Rectal smooth muscle tissue (tissue), 1 donor: ENCODE results near the gene APBA2.

ENCODE experiments used
- H3K27ac ChIP-seq: one replicate; pipeline ENCODE4 v1.7.0; 2013; ENCODE audit warnings: low read depth, low read length, inconsistent platforms
- H3K27me3 ChIP-seq: one replicate; pipeline ENCODE4 v1.7.0; 2013; ENCODE audit warnings: low read length; ENCODE audit not compliant: control insufficient read depth, insufficient read depth
- H3K36me3 ChIP-seq: one replicate; pipeline ENCODE4 v1.7.0; 2013; ENCODE audit warnings: low read length; ENCODE audit not compliant: control insufficient read depth, insufficient read depth
- H3K4me1 ChIP-seq: one replicate; pipeline ENCODE4 v1.7.0; 2013; ENCODE audit warnings: low read length; ENCODE audit not compliant: control insufficient read depth, insufficient read depth
- H3K4me3 ChIP-seq: one replicate; pipeline ENCODE4 v1.7.0; 2013; ENCODE audit warnings: low read length
- H3K9ac ChIP-seq: one replicate; pipeline ENCODE4 v1.7.0; 2013; ENCODE audit warnings: low read length

Gene APBA2

GRCh38 chr15:29106116-29106515 is 220.3 kb downstream of the APBA2 start:
- H3K4me1 ChIP-seq: no peaks in the 10 kb centered on the region
- no peak overlapping the region for H3K4me3 ChIP-seq
- no peaks in the 10 kb centered on the region for H3K27me3 ChIP-seq
- no peaks in the 10 kb centered on the region for H3K36me3 ChIP-seq
- H3K27ac ChIP-seq: no peak overlapping the region
- no peak overlapping the region for H3K9ac ChIP-seq

- Histone ChIP-seq H3K27me3 (no peaks in the 10 kb centered on the region), H3K27ac (no peak overlapping the region), H3K4me3 (no peak overlapping the region), H3K36me3 (no peaks in the 10 kb centered on the region), H3K4me1 (no peaks in the 10 kb centered on the region), H3K9ac (no peak overlapping the region)
Observed at GRCh38 chr15:29106551-29107290, 220.9 kb downstream of the APBA2 start.

- Histone ChIP-seq H3K4me3 (no peak overlapping the region), H3K27me3 (no peaks in the 10 kb centered on the region), H3K4me1 (no peaks in the 10 kb centered on the region), H3K36me3 (no peaks in the 10 kb centered on the region), H3K9ac (no peak overlapping the region), H3K27ac (no peak overlapping the region)
Observed at GRCh38 chr15:29107291-29107890, 221.6 kb downstream of the APBA2 start.

- H3K36me3 ChIP-seq: no peaks in the 10 kb centered on the region
- no peak overlapping the region for H3K9ac ChIP-seq
- H3K27ac ChIP-seq: no peak overlapping the region
- H3K4me1 ChIP-seq: no peaks in the 10 kb centered on the region
- H3K4me3 ChIP-seq: no peak overlapping the region
- no peaks in the 10 kb centered on the region for H3K27me3 ChIP-seq
Observed at GRCh38 chr15:29107971-29108645, 222.3 kb downstream of the APBA2 start.

- Histone ChIP-seq H3K9ac (no peak overlapping the region), H3K27me3 (peaks cover 11% of the 10 kb centered on the region), H3K4me3 (no peak overlapping the region), H3K27ac (no peak overlapping the region), H3K4me1 (no peaks in the 10 kb centered on the region), H3K36me3 (no peaks in the 10 kb centered on the region)
Observed at GRCh38 chr15:29109762-29110161, 224.0 kb downstream of the APBA2 start.

- H3K27me3 ChIP-seq: peaks cover 13% of the 10 kb centered on the region
- no peak overlapping the region for H3K4me3 ChIP-seq
- H3K36me3 ChIP-seq: no peaks in the 10 kb centered on the region
- no peak overlapping the region for H3K27ac ChIP-seq
- H3K9ac ChIP-seq: no peak overlapping the region
- H3K4me1 ChIP-seq: no peaks in the 10 kb centered on the region
Observed at GRCh38 chr15:29110176-29110575, 224.4 kb downstream of the APBA2 start.

GRCh38 chr15:29110733-29111132 is 225.0 kb downstream of the APBA2 start:
- Histone ChIP-seq H3K27me3 (peaks cover 13% of the 10 kb centered on the region), H3K4me1 (no peaks in the 10 kb centered on the region), H3K36me3 (no peaks in the 10 kb centered on the region), H3K27ac (no peak overlapping the region), H3K4me3 (no peak overlapping the region), H3K9ac (no peak overlapping the region)

GRCh38 chr15:29111705-29112281 is 226.0 kb downstream of the APBA2 start:
- H3K27ac ChIP-seq: no peak overlapping the region

GRCh38 chr15:29113336-29114220 is 227.8 kb downstream of the APBA2 start:
- peaks cover 13% of the 10 kb centered on the region for H3K27me3 ChIP-seq
- no peak overlapping the region for H3K9ac ChIP-seq

More at GRCh38 chr15:29111705-29112281, 226.0 kb downstream of the APBA2 start:
- H3K36me3 ChIP-seq: no peaks in the 10 kb centered on the region
- H3K4me1 ChIP-seq: no peaks in the 10 kb centered on the region
- H3K9ac ChIP-seq: no peak overlapping the region
- H3K4me3 ChIP-seq: no peak overlapping the region
- peaks cover 13% of the 10 kb centered on the region for H3K27me3 ChIP-seq

GRCh38 chr15:29114221-29115092 is 228.7 kb downstream of the APBA2 start:
- Histone ChIP-seq H3K27ac (no peak overlapping the region), H3K27me3 (peaks cover 13% of the 10 kb centered on the region), H3K36me3 (no peaks in the 10 kb centered on the region), H3K4me1 (no peaks in the 10 kb centered on the region), H3K4me3 (no peak overlapping the region), H3K9ac (no peak overlapping the region)

More at GRCh38 chr15:29113336-29114220, 227.8 kb downstream of the APBA2 start:
- no peaks in the 10 kb centered on the region for H3K4me1 ChIP-seq
- no peak overlapping the region for H3K4me3 ChIP-seq
- H3K36me3 ChIP-seq: no peaks in the 10 kb centered on the region
- H3K27ac ChIP-seq: no peak overlapping the region
